HCT116 (cell line): Measurements from ENCODE around the gene GM2A. TPM values are rescaled to one million over a fixed set of nuclear protein-coding genes. Genes with fewer than 3 reads are reported as not detected.
A peak's percentile ranks its signal among the peaks of the same experiment; 100 is the strongest.

Source experiments
- ATAC-seq: fragments of 200-7000 bp; cut with Tn5 transposase; 2 replicates; pipeline ENCODE4 v1.9.1; 2020; ENCODE audit warnings: mild to moderate bottlenecking, moderate library complexity
- BruUV-seq: library from RNA; stranded (reverse); fragments of 400-500 nt; replicated peaks from 2 replicates; lab custom pipeline; 2021; lab: Mats Ljungman, UMichigan
- CTCF ChIA-PET: fragments of 300-600 bp; sonication (Branson Sonifier 250); formaldehyde crosslinking; loops from one replicate; lab custom pipeline; 2021; ENCODE audit warnings: antibody characterized with exemption; lab: Charles Lee
- POLR2A ChIA-PET: fragments of 300-600, 350-600 bp; sonication (Branson Sonifier 250); formaldehyde crosslinking; loops from one replicate; lab custom pipeline; 2021; ENCODE audit warnings: antibody characterized with exemption; lab: Charles Lee
- RAD21 ChIA-PET, 2 experiments: fragments of 300-600 bp; sonication (Branson Sonifier 250); formaldehyde crosslinking; loops; one replicate each; lab custom pipeline; 2023; ENCODE audit warnings: low total read pairs in 2 of 2; ENCODE audit not compliant: uncharacterized antibody in 2 of 2, unreplicated experiment in 2 of 2, low non-redundant PET in 1 of 2; lab: Charles Lee
- DNase-seq: peaks from one replicate; pipeline ENCODE4 v3.0.0-alpha.2; 2010; ENCODE audit warnings: low read depth, low spot score
- H2AFZ ChIP-seq: fragments of 200-600 bp; shearing (Covaris generic), sonication (generic); 2 replicates; pipeline ENCODE4 v1.6.1; 2017; ENCODE audit warnings: low read depth, mixed run types, mixed read lengths, antibody characterized with exemption, low read length; ENCODE audit not compliant: poor library complexity, severe bottlenecking
- H3K27ac ChIP-seq: 2 replicates; pipeline ENCODE4 v1.5.1; 2012; ENCODE audit warnings: low read depth, low read length
- H3K27me3 ChIP-seq: fragments of 200-600 bp; sonication (generic); 2 replicates; pipeline ENCODE4 v1.6.1; 2016; ENCODE audit warnings: mixed run types, low read length, mixed read lengths; ENCODE audit not compliant: insufficient read depth
- H3K36me3 ChIP-seq, 2 experiments: fragments of 200-500 bp in 1 of 2; fragments of 200-600 bp in 1 of 2; sonication (Bioruptor generic) in 1 of 2; sonication (generic) in 1 of 2; 2 replicates each; pipeline versions ENCODE4 v1.5.1 to v1.6.1; 2014 to 2016; ENCODE audit warnings: low read length in 2 of 2, inconsistent platforms in 1 of 2, mixed read lengths in 1 of 2, mixed run types in 1 of 2; ENCODE audit not compliant: insufficient read depth in 2 of 2, control insufficient read depth in 1 of 2
- H3K4me1 ChIP-seq, 2 experiments: fragments of 200-600 bp in 1 of 2; sonication (generic) in 1 of 2; 2 replicates each; pipeline versions ENCODE4 v1.5.1 to v1.6.1; 2012 to 2017; ENCODE audit warnings: low read length in 2 of 2, inconsistent platforms in 1 of 2, mild to moderate bottlenecking in 1 of 2, mixed read lengths in 1 of 2, mixed run types in 1 of 2, moderate library complexity in 1 of 2; ENCODE audit not compliant: insufficient read depth in 2 of 2, control insufficient read depth in 1 of 2
- H3K4me2 ChIP-seq: fragments of 200-600 bp; sonication (generic); 2 replicates; pipeline ENCODE4 v1.6.1; 2017; ENCODE audit warnings: mixed run types, low read length, mixed read lengths
- H3K4me3 ChIP-seq, 2 experiments: fragments of 200-600 bp in 1 of 2; sonication (generic) in 1 of 2; replicated peaks in 1 of 2; 2 replicates each; pipeline ENCODE4 v1.5.1; 2011 to 2016; ENCODE audit warnings: low read length in 2 of 2, control low read depth in 1 of 2, low read depth in 1 of 2, mild to moderate bottlenecking in 1 of 2, mixed read lengths in 1 of 2, mixed run types in 1 of 2
- H3K79me2 ChIP-seq: fragments of 200-600 bp; sonication (generic); 2 replicates; pipeline ENCODE4 v1.6.1; 2017; ENCODE audit warnings: mild to moderate bottlenecking, mixed run types, low read length, moderate library complexity, mixed read lengths; ENCODE audit not compliant: insufficient read depth
- H3K9ac ChIP-seq: fragments of 200-600 bp; sonication (generic); 2 replicates; pipeline ENCODE4 v1.6.1; 2016; ENCODE audit warnings: low read length, mixed read lengths
- H3K9me2 ChIP-seq: fragments of 200-600 bp; sonication (generic), shearing (Covaris generic); 2 replicates; pipeline ENCODE4 v1.6.1; 2017; ENCODE audit warnings: mixed run types, mild to moderate bottlenecking, moderate library complexity; ENCODE audit not compliant: insufficient read depth
- H3K9me3 ChIP-seq, 2 experiments: fragments of 200-500 bp in 1 of 2; fragments of 200-600 bp in 1 of 2; sonication (Bioruptor generic) in 1 of 2; sonication (generic) in 1 of 2; 2 replicates each; pipeline ENCODE4 v1.6.1; 2014 to 2017; ENCODE audit warnings: low read length in 2 of 2, mixed read lengths in 2 of 2, inconsistent platforms in 1 of 2, low read depth in 1 of 2, mild to moderate bottlenecking in 1 of 2, mixed run types in 1 of 2, moderate library complexity in 1 of 2; ENCODE audit not compliant: control insufficient read depth in 1 of 2, insufficient read depth in 1 of 2
- H4K20me1 ChIP-seq: fragments of 200-600 bp; sonication (generic), shearing (Covaris generic); 2 replicates; pipeline ENCODE4 v1.6.1; 2017; ENCODE audit warnings: mixed run types, mild to moderate bottlenecking, moderate library complexity; ENCODE audit not compliant: insufficient read depth
- ATF3 ChIP-seq: IDR thresholded peaks from 2 replicates; pipeline ENCODE4 v1.6.1; 2012
- CBX3 ChIP-seq: IDR thresholded peaks from 2 replicates; pipeline ENCODE4 v1.6.1; 2012; ENCODE audit warnings: low read depth
- CTCF ChIP-seq, 3 experiments: fragments of 200-600 bp in 1 of 3; sonication (generic) in 1 of 3; IDR thresholded peaks in 2 of 3; conservative IDR thresholded peaks in 1 of 3; 2 replicates each; pipeline ENCODE4 v1.5.1; 2012 to 2017; ENCODE audit warnings: low read depth in 2 of 3, low read length in 2 of 3, antibody characterized with exemption in 1 of 3, borderline replicate concordance in 1 of 3, control low read depth in 1 of 3, mild to moderate bottlenecking in 1 of 3, mixed read lengths in 1 of 3, mixed run types in 1 of 3, moderate library complexity in 1 of 3; ENCODE audit not compliant: insufficient read depth in 1 of 3
- EGR1 ChIP-seq: IDR thresholded peaks from 2 replicates; pipeline ENCODE4 v1.6.1; 2012; ENCODE audit warnings: low read depth
- ELF1 ChIP-seq: IDR thresholded peaks from 2 replicates; pipeline ENCODE4 v1.6.1; 2012; ENCODE audit warnings: low read depth, borderline replicate concordance
- EZH2 ChIP-seq: fragments of 200-600 bp; sonication (generic); IDR thresholded peaks from 2 replicates; pipeline ENCODE4 v1.6.1; 2017; ENCODE audit warnings: antibody characterized with exemption, mixed run types
- EZH2phosphoT487 ChIP-seq: fragments of 200-600 bp; IDR thresholded peaks from 2 replicates; pipeline ENCODE4 v1.6.1; 2018; ENCODE audit warnings: antibody characterized with exemption, borderline replicate concordance
- FOSL1 ChIP-seq: IDR thresholded peaks from 2 replicates; pipeline ENCODE4 v1.6.1; 2012; ENCODE audit warnings: low read depth
- JUND ChIP-seq: IDR thresholded peaks from 2 replicates; pipeline ENCODE4 v1.6.1; 2012
- MAX ChIP-seq: IDR thresholded peaks from 2 replicates; pipeline ENCODE4 v1.6.1; 2012
- POLR2A ChIP-seq: IDR thresholded peaks from 2 replicates; pipeline ENCODE4 v1.7.0; 2011; ENCODE audit warnings: borderline replicate concordance; ENCODE audit not compliant: insufficient read depth, insufficient read length; ENCODE audit errors: extremely low read depth
- REST ChIP-seq: IDR thresholded peaks from 2 replicates; pipeline ENCODE4 v1.6.1; 2012; ENCODE audit warnings: low read depth
- SIN3A ChIP-seq: IDR thresholded peaks from 2 replicates; pipeline ENCODE4 v1.6.1; 2012; ENCODE audit warnings: low read depth
- SP1 ChIP-seq: IDR thresholded peaks from 2 replicates; pipeline ENCODE4 v1.6.1; 2012; ENCODE audit warnings: low read depth
- SRF ChIP-seq: IDR thresholded peaks from 2 replicates; pipeline ENCODE4 v1.6.1; 2012; ENCODE audit warnings: low read depth
- TCF7L2 ChIP-seq: IDR thresholded peaks from 2 replicates; pipeline ENCODE4 v1.7.0; 2011; ENCODE audit warnings: borderline replicate concordance, inconsistent platforms; ENCODE audit not compliant: insufficient read depth, insufficient read length; ENCODE audit errors: extremely low read depth
- YY1 ChIP-seq: IDR thresholded peaks from 2 replicates; pipeline ENCODE4 v1.6.1; 2011; ENCODE audit warnings: low read length, low read depth, moderate library complexity, mild to moderate bottlenecking; ENCODE audit not compliant: insufficient replicate concordance; ENCODE audit errors: extremely low read depth
- ZBTB33 ChIP-seq: IDR thresholded peaks from 2 replicates; pipeline ENCODE4 v1.6.1; 2011; ENCODE audit warnings: mild to moderate bottlenecking, low read length, moderate library complexity; ENCODE audit not compliant: insufficient replicate concordance; ENCODE audit errors: extremely low read depth
- ZFX ChIP-seq: fragments of 450-650 bp; IDR thresholded peaks from 2 replicates; pipeline ENCODE4 v1.6.1; 2017
- ZNF274 ChIP-seq: fragments of 200-500 bp; sonication (Bioruptor generic); IDR thresholded peaks from 2 replicates; pipeline ENCODE4 v1.6.1; 2014; ENCODE audit warnings: mild to moderate bottlenecking, low read depth, low read length, inconsistent platforms
- intact Hi-C: fragments of 100-400 bp; cut with micrococcal nuclease; formaldehyde crosslinking; loops from 2 replicates; pipeline ENCODE4 v1.10.0; 2022
- total RNA-seq: library from RNA; stranded (reverse); gene quantifications from one replicate; pipeline ENCODE4 v1.2.1, GENCODE V29; 2021; ENCODE audit not compliant: unreplicated experiment

GM2A gene
- total RNA-seq, 1 experiment from 2014 or later, result 25.0 TPM

GRCh38 chr5:151288180-151288579 lies 35.2 kb downstream of the GM2A start:
- H3K4me2 ChIP-seq, result no peak overlapping the region
- no peak overlapping the region for H3K9ac ChIP-seq
- H3K27me3 ChIP-seq, result no peaks in the 10 kb centered on the region
- H3K4me1 ChIP-seq, result peaks cover 4 to 5% of the 10 kb centered on the region in 2 experiments; a peak in 3 of 4 replicates
- intact Hi-C loops, result loop anchor here (10.0 kb wide), 1 partner anchor 457 kb away; no protein-coding TSS in a partner anchor
- H3K36me3 ChIP-seq, result no peaks in the 10 kb centered on the region
- BruUV-seq, result no TSS peak
- H2AFZ ChIP-seq, result no peak overlapping the region
- H3K4me3 ChIP-seq, result no peak overlapping the region
- H3K27ac ChIP-seq, result no peak overlapping the region
- no peaks in the 10 kb centered on the region for H3K9me3 ChIP-seq
- no peaks in the 10 kb centered on the region for H4K20me1 ChIP-seq
- H3K79me2 ChIP-seq, result no peaks in the 10 kb centered on the region
- ChIA-PET POLR2A (interaction anchor here (0.8 kb wide), 1 partner anchor 28 kb away, joined by 3 read pairs; no protein-coding TSS in a partner anchor), RAD21 (interaction anchor here in 1 of 2 experiments (0.7 kb wide), 1 partner anchor 36 kb away, joined by 6 read pairs; the partner anchor contains the start of gene GM2A), CTCF (interaction anchor here (0.7 to 1.6 kb wide), 7 partner anchors 10 to 364 kb away, joined by 3 to 7 read pairs (median 5); partner anchors contain the start of gene GM2A)
- peak; percentile 41 for DNase-seq
- peak; percentile 85 for ATAC-seq
- H3K9me2 ChIP-seq, result no peaks in the 10 kb centered on the region
- TF ChIP-seq TCF7L2 (no peak), REST (no peak), SRF (no peak), CTCF (IDR thresholded peaks at IDR 0.05 in 2 of 3, conservative IDR thresholded peaks at IDR 0.05 in 1 of 3; ENCODE audit: borderline replicate concordance in 1 of 3, insufficient read depth in 1 of 3, low read depth in 2 of 3, low read length in 2 of 3) (peak; percentile 43 to 65 (median 44)), ATF3 (no peak; the same call in 1 of the 2 replicates), FOSL1 (peak; percentile 81), SIN3A (0 out of 2 replicates have a peak, but pooled peaks have one; percentile 32), ZBTB33 (no peak), JUND (peak; percentile 79), MAX (no peak), EGR1 (no peak), ZFX (no peak), ELF1 (no peak), CBX3 (peak; percentile 79; the same call in 1 of the 2 replicates), POLR2A (no peak), YY1 (no peak), SP1 (peak; percentile 49), ZNF274 (no peak), EZH2 (no peak), EZH2phosphoT487 (no peak)
